Small intestine (tissue), 7 donors: ENCODE data around the gene CNN2. TPM values are rescaled to one million over a fixed set of nuclear protein-coding genes. Genes with fewer than 3 reads are reported as not detected.
"Not testable (repeated sequence)": the region's sequence is repeated elsewhere in the genome, so short reads cannot be mapped to it uniquely, and the experiment has no call there.

Source experiments
- DNase-seq, 2 donors: peaks; one replicate each; pipeline versions ENCODE4 v3.0.0 to v3.0.0-alpha.2; 2013
- FAIRE-seq: peaks from 2 replicates; lab custom pipeline; 2012; peaks lifted over from hg19 to GRCh38; lab: Jason Lieb, UNC
- H3K27ac ChIP-seq, 3 donors: one replicate each; pipeline ENCODE4 v1.5.1; 2013; ENCODE audit warnings: low read length in 2 of 3, mild to moderate bottlenecking in 2 of 3, control low read depth in 1 of 3, inconsistent platforms in 1 of 3, low read depth in 1 of 3, moderate library complexity in 1 of 3
- H3K27me3 ChIP-seq, 3 donors: one replicate each; pipeline ENCODE4 v1.6.1; 2013; ENCODE audit warnings: low read length in 3 of 3, inconsistent platforms in 1 of 3; ENCODE audit not compliant: control insufficient read depth in 3 of 3, insufficient read depth in 3 of 3
- H3K36me3 ChIP-seq, 3 donors: one replicate each; pipeline ENCODE4 v1.6.1; 2013; ENCODE audit warnings: low read length in 3 of 3, inconsistent platforms in 1 of 3, low read depth in 1 of 3, mild to moderate bottlenecking in 1 of 3, moderate library complexity in 1 of 3; ENCODE audit not compliant: control insufficient read depth in 3 of 3, insufficient read depth in 2 of 3
- H3K4me1 ChIP-seq, 3 donors: one replicate each; pipeline ENCODE4 v1.6.1; 2013; ENCODE audit warnings: low read length in 2 of 3, inconsistent platforms in 1 of 3, low read depth in 1 of 3, mild to moderate bottlenecking in 1 of 3, moderate library complexity in 1 of 3; ENCODE audit not compliant: control insufficient read depth in 3 of 3, insufficient read depth in 2 of 3
- H3K4me3 ChIP-seq, 3 donors: one replicate each; pipeline ENCODE4 v1.5.1; 2013; ENCODE audit warnings: low read length in 3 of 3, control low read depth in 1 of 3, inconsistent platforms in 1 of 3, low read depth in 1 of 3, mild to moderate bottlenecking in 1 of 3, moderate library complexity in 1 of 3
- H3K9me3 ChIP-seq, 2 donors: one replicate each; pipeline ENCODE4 v1.6.1; 2013; ENCODE audit warnings: low read depth in 1 of 2, low read length in 1 of 2; ENCODE audit not compliant: control insufficient read depth in 2 of 2, insufficient read depth in 1 of 2
- WGBS, 3 donors: extraction: QIAGEN DNeasy Blood & Tissue Kit; methylation state at CpG; one replicate each; pipeline ENCODE4 v1.1.7; 2013; 5-methylcytosine and 5-hydroxymethylcytosine counted together
- polyA plus RNA-seq, 4 donors: library from polyadenylated mRNA; stranded (reverse) in 3 of 4; unstranded in 1 of 4; fragments of 200-250 nt in 3 of 4; fragments of 120-200 nt in 1 of 4; gene quantifications; one replicate each; pipeline versions ENCODE4 v1.2.1 to v1.2.3, GENCODE V29; 2013
- donor health status: healthy with polysubstance abuse.
- donor health status: control.
- donor health status: control.
- donor health status: Bipolar disorder and iron deficiency.
- donor health status: healthy.

CNN2 gene
- polyA plus RNA-seq, 4 donors, result 14.5 to 34.4 (median 22.6) TPM

GRCh38 chr19:1023883-1024188 lies 2.6 kb upstream of the CNN2 start:
- H3K27ac ChIP-seq, DNase-seq, H3K4me3 ChIP-seq, H3K9me3 ChIP-seq, FAIRE-seq: not testable (repeated sequence)
- H3K36me3 ChIP-seq, result peaks cover 0 to 12% (median 0%) of the 10 kb centered on the region in 3 donors
- peaks cover 0 to 43% (median 3%) of the 10 kb centered on the region in 3 donors for H3K4me1 ChIP-seq
- 64 to 78% (median 73%) methylated on average over 5 of the region's 5 CpGs for whole genome bisulfite sequencing, 3 donors
- peaks cover 0 to 12% (median 0%) of the 10 kb centered on the region in 3 donors for H3K27me3 ChIP-seq

- DNase-seq, H3K4me3 ChIP-seq, H3K9me3 ChIP-seq, H3K27ac ChIP-seq, H3K36me3 ChIP-seq, FAIRE-seq: not testable (repeated sequence)
- 73 to 85% (median 80%) methylated on average over 6 of the region's 6 CpGs for WGBS, 3 donors
- peaks cover 0 to 37% (median 4%) of the 10 kb centered on the region in 3 donors for H3K4me1 ChIP-seq
- peaks cover 0 to 12% (median 0%) of the 10 kb centered on the region in 3 donors for H3K27me3 ChIP-seq
Observed at GRCh38 chr19:1025080-1025479, 1.3 kb upstream of the CNN2 start.

- peaks cover 0 to 12% (median 0%) of the 10 kb centered on the region in 3 donors for H3K27me3 ChIP-seq
- H3K4me1 ChIP-seq, result peaks cover 0 to 37% (median 4%) of the 10 kb centered on the region in 3 donors
- H3K36me3 ChIP-seq, result peaks cover 0 to 15% (median 0%) of the 10 kb centered on the region in 3 donors
- H3K4me3 ChIP-seq, result peak overlapping the region; percentile 72 to 97 (median 85)
- H3K9me3 ChIP-seq, result no peaks in the 10 kb centered on the region
- WGBS, 3 donors, result 0 to 2% (median 1%) methylated on average over 33 to 36 of the region's 36 CpGs
- DNase-seq (peak in 1 of 2 donors; percentile 51), FAIRE-seq (no peak)
- peak overlapping the region; percentile 59 to 92 (median 69) for H3K27ac ChIP-seq
Observed at GRCh38 chr19:1026783-1027649, 608 bp downstream of the CNN2 start.

- Histone ChIP-seq H3K4me1 (peaks cover 0 to 37% (median 4%) of the 10 kb centered on the region in 3 donors), H3K4me3 (peak overlapping the region; percentile 72 to 97 (median 85)), H3K36me3 (peaks cover 3 to 20% (median 5%) of the 10 kb centered on the region in 3 donors), H3K9me3 (no peaks in the 10 kb centered on the region), H3K27me3 (peaks cover 0 to 12% (median 0%) of the 10 kb centered on the region in 3 donors), H3K27ac (peak overlapping the region; percentile 61 to 92 (median 73))
- DNase-seq, result peak in 1 of 2 donors; percentile 35
- no peak for FAIRE-seq
- WGBS, 3 donors, result 1 to 5% (median 3%) methylated on average over 16 of the region's 16 CpGs
Observed at GRCh38 chr19:1027650-1028061, 1.2 kb downstream of the CNN2 start.

GRCh38 chr19:1028062-1028926 lies 1.9 kb downstream of the CNN2 start:
- FAIRE-seq (no peak), DNase-seq (peak; percentile 78 to 81)
- peaks cover 0 to 37% (median 4%) of the 10 kb centered on the region in 3 donors for H3K4me1 ChIP-seq
- H3K36me3 ChIP-seq, result peaks cover 3 to 26% (median 5%) of the 10 kb centered on the region in 3 donors
- no peaks in the 10 kb centered on the region for H3K9me3 ChIP-seq
- peak overlapping the region; percentile 72 to 97 (median 85) for H3K4me3 ChIP-seq
- WGBS, 3 donors, result 0 to 2% (median 1%) methylated on average over 48 to 58 of the region's 58 CpGs
- peaks cover 0 to 12% (median 0%) of the 10 kb centered on the region in 3 donors for H3K27me3 ChIP-seq
- H3K27ac ChIP-seq, result peak overlapping the region; percentile 71 to 92 (median 73)

- Histone ChIP-seq H3K4me3 (no peak overlapping the region), H3K27me3 (no peaks in the 10 kb centered on the region), H3K27ac (no peak overlapping the region), H3K9me3 (no peaks in the 10 kb centered on the region), H3K36me3 (peaks cover 3 to 40% (median 5%) of the 10 kb centered on the region in 3 donors), H3K4me1 (peaks cover 0 to 25% (median 4%) of the 10 kb centered on the region in 3 donors)
- WGBS, 3 donors, result 88 to 92% (median 90%) methylated on average over 20 of the region's 20 CpGs
- FAIRE-seq, result no peak
- DNase-seq, result no peak
Observed at GRCh38 chr19:1032264-1032867, 6.0 kb downstream of the CNN2 start.

GRCh38 chr19:1035998-1036621 lies 9.7 kb downstream of the CNN2 start:
- Histone ChIP-seq H3K27me3 (no peaks in the 10 kb centered on the region), H3K9me3 (no peaks in the 10 kb centered on the region), H3K27ac (no peak overlapping the region), H3K4me3 (no peak overlapping the region), H3K4me1 (peaks cover 0 to 22% (median 5%) of the 10 kb centered on the region in 3 donors), H3K36me3 (peaks cover 3 to 46% (median 5%) of the 10 kb centered on the region in 3 donors)
- WGBS, 3 donors, result 90 to 91% (median 91%) methylated on average over 28 to 29 of the region's 29 CpGs
- DNase-seq, result no peak
- no peak for FAIRE-seq
